ENCODE data around the gene BTBD2.
A peak's percentile ranks its signal among the peaks of the same experiment; 100 is the strongest.
"Not testable (repeated sequence)": the region's sequence is repeated elsewhere in the genome, so short reads cannot be mapped to it uniquely, and the experiment has no call there.

The BTBD2 gene

GRCh38 chr19:1991018-1991913, 24.2 kb downstream of the BTBD2 start:
- Histone ChIP-seq H3K27me3 (ENCODE audit: insufficient read depth, low read depth, severe bottlenecking) (no peaks in the 10 kb centered on the region), H3K4me3 (ENCODE audit: low read depth, low read length) (no peak overlapping the region), H3K36me3 (peaks cover 84% of the 10 kb centered on the region), H3K9me3 (ENCODE audit: severe bottlenecking) (no peaks in the 10 kb centered on the region), H3K27ac (no peak overlapping the region)
- no peak for TF ChIP-seq CTCF (IDR thresholded peaks at IDR 0.05; ENCODE audit: low read depth, low read length)
- no peak for DNase-seq

- no peak for TF ChIP-seq CTCF (IDR thresholded peaks at IDR 0.05; ENCODE audit: low read depth, low read length)
- no peak for DNase-seq
- H3K36me3 ChIP-seq: peaks cover 83% of the 10 kb centered on the region
These were observed 25.1 kb downstream of the BTBD2 start for GRCh38 chr19:1990230-1991017.

GRCh38 chr19:1989513-1990229, 25.8 kb downstream of the BTBD2 start:
- no peaks in the 10 kb centered on the region for H3K9me3 ChIP-seq (ENCODE audit: severe bottlenecking)

More at GRCh38 chr19:1990230-1991017, 25.1 kb downstream of the BTBD2 start:
- Histone ChIP-seq H3K9me3 (ENCODE audit: severe bottlenecking) (no peaks in the 10 kb centered on the region), H3K4me3 (ENCODE audit: low read depth, low read length) (no peak overlapping the region), H3K27me3 (ENCODE audit: insufficient read depth, low read depth, severe bottlenecking) (no peaks in the 10 kb centered on the region), H3K27ac (no peak overlapping the region)

GRCh38 chr19:1988464-1988863, 27.1 kb downstream of the BTBD2 start:
- H3K36me3 ChIP-seq: peaks cover 80% of the 10 kb centered on the region
- not testable (repeated sequence) for H3K27me3 ChIP-seq (ENCODE audit: insufficient read depth, low read depth, severe bottlenecking); H3K27ac ChIP-seq; H3K4me3 ChIP-seq (ENCODE audit: low read depth, low read length); H3K9me3 ChIP-seq (ENCODE audit: severe bottlenecking); DNase-seq

More at GRCh38 chr19:1989513-1990229, 25.8 kb downstream of the BTBD2 start:
- no peak overlapping the region for H3K27ac ChIP-seq
- no peak for TF ChIP-seq CTCF (IDR thresholded peaks at IDR 0.05; ENCODE audit: low read depth, low read length)
- H3K36me3 ChIP-seq: peaks cover 85% of the 10 kb centered on the region
- H3K27me3 ChIP-seq (ENCODE audit: insufficient read depth, low read depth, severe bottlenecking): no peaks in the 10 kb centered on the region
- H3K4me3 ChIP-seq (ENCODE audit: low read depth, low read length): no peak overlapping the region
- DNase-seq: no peak

- no peaks in the 10 kb centered on the region for H3K9me3 ChIP-seq (ENCODE audit: severe bottlenecking)
- H3K27me3 ChIP-seq (ENCODE audit: insufficient read depth, low read depth, severe bottlenecking): no peaks in the 10 kb centered on the region
- no peak for DNase-seq
- peaks cover 78% of the 10 kb centered on the region for H3K36me3 ChIP-seq
- H3K4me3 ChIP-seq (ENCODE audit: low read depth, low read length): no peak overlapping the region
- TF ChIP-seq CTCF (IDR thresholded peaks at IDR 0.05; ENCODE audit: low read depth, low read length): peak; percentile 22; the same call in 1 of the 2 replicates
- H3K27ac ChIP-seq: no peak overlapping the region
These were observed 28.0 kb downstream of the BTBD2 start for GRCh38 chr19:1987197-1988187.

Measured in WERI-Rb-1 (cell line).